Central memory CD4-positive, alpha-beta T cell (primary cell): ENCODE measurements around the gene GADD45G.

Experiments used
- DNase-seq: peaks from one replicate; pipeline ENCODE4 v3.0.0; 2022

Gene GADD45G

DNA sequence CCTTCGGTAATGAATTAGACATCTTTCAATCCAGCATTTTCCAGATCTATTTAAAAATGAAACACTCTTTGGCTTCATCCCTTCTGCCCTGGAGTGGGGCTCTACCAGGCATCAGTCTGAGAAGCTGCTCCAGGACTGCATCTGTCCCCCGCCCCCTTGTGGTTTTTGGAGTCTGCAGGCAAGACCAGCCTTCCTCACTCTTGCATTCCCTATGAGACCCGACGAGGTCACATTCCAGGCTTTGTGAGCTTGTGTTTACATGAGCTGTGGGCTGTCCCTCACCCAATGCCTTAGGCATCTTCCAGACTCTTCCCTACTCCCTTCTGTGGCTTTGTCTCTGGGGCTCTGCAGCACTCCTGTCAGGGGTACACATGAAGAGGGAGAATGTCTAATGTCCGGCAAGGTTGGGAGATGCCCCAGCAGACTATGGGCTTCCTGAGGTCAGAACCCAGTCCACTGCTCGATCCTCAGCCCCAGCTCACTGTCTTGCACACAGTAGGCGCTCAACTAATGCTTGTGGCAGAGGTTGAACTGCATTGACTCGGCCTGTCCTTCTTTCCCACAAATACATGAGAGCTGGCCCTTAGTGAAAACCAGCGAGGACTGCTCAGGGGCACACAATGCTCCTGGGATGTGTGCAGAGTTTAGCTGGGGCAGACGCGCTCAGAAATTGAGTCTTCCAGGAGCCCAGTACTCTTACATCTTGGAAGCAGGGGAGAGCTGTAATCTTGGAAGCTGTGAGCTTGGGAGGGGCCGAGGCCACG, 11.7 kb upstream of the GADD45G start:
- DNase-seq = no peak

- peak; percentile 44 for DNase-seq
These were observed 10.9 kb upstream of the GADD45G start for GRCh38 chr9:89593727-89594427.

DNA sequence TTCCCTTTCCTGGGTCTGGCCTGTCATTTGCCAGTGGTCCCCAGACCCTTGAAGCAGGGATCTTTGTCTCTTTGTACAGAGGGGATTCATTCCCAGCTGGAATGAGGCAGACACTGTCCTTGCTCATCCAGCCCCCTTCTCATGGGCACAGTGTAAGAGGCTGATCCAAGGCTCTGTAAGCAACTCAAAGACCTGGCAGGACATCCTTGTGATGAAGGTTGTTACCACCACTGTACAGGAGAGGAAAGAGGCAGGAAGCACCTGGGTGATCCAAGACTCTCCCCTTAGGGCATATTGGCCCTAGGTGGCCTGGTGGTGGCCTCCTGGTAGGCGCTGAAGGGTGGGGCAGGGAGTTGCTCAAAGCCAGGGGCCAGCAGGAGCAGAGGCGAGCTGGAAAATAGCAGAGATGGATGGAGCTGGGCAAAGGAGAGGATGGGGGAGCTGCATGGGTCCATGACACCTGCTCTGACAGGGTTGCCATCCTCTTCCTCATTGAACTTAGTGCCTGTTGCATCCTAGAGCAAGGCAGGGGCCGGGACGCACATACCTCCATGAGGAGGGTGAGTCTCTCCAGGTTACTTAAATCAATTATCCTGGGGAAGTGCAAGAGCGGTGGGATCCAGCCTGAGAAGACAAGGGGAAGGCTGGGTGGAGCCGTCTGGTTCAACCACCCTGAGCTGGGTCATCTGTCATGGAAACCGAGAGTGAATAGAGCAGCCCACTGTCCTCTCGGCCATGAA, 9.8 kb upstream of the GADD45G start:
- DNase-seq = no peak

DNA sequence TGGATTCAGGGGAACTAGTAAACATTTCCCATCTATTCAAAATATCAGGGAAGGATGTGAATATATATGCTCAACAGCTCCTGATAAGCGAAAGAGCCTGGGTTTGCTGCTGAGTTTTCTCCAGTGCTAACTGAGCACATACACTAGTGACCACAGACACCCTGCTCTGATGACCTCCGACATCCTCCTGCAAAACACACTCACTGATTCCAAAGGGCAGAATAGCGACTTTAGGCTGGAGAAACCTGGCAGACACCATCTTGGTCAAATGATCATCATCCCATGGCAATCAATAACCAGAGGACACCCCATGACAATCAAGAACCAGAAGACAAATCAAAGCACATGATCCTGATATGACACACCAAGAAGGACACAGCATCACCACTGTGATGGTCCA, 9.2 kb upstream of the GADD45G start:
- DNase-seq = no peak

DNA sequence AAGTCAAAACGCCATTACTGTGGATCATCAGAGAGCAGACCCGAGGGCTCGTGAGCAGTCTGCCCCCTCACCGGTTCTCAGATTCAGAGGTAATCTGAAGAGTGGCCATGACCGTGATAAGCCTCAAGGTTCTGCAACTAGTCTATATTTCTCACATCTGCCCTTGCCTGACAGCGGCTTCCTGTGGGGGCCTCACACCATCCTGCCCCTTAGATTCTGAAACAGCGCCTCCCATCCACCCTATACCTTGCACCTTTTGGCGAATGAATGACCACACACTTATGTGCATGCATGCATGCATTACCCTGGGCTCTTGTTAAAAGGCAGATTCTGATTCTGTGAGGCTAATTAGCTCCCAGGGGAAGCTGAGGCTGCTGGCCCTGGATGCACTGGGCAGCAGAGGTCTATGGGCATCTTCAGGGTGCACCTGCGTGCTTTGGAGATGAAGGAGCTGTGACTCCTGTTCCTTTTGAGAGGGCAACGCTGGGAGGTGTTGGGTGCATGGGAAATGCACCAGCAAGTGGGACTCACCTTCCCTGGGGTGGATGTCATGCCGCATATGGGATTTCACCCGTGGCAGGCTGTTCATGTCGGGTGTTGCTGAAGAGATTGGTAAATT, 7.8 kb upstream of the GADD45G start:
- DNase-seq = no peak

GRCh38 chr9:89597711-89598362, 7.0 kb upstream of the GADD45G start:
- peak; percentile 48 for DNase-seq

GRCh38 chr9:89598363-89598713, 6.5 kb upstream of the GADD45G start:
- DNase-seq = no peak

- DNase-seq = no peak
These were observed 5.9 kb upstream of the GADD45G start for GRCh38 chr9:89598926-89599325.

DNA sequence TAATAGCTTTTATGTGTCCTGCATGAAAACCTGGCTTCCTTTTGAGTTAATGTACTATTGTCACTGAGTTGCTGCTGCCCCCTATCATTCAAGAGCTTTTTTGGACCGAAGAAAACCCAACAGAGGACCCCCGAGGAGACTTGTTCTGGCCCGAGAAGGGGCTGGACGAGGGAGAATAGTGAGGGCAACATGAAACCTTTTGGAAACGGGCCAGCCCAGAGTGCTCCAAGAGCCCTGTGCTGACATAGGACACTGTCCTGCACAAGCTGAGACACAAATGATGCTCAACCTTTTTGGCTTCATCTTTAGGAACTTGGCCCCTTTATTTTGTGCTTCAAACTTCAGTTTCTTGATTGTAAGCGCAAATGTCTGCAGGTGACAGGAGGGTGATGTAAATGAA, 4.0 kb upstream of the GADD45G start:
- no peak for DNase-seq

GRCh38 chr9:89601306-89601705, 3.5 kb upstream of the GADD45G start:
- no peak for DNase-seq

DNA sequence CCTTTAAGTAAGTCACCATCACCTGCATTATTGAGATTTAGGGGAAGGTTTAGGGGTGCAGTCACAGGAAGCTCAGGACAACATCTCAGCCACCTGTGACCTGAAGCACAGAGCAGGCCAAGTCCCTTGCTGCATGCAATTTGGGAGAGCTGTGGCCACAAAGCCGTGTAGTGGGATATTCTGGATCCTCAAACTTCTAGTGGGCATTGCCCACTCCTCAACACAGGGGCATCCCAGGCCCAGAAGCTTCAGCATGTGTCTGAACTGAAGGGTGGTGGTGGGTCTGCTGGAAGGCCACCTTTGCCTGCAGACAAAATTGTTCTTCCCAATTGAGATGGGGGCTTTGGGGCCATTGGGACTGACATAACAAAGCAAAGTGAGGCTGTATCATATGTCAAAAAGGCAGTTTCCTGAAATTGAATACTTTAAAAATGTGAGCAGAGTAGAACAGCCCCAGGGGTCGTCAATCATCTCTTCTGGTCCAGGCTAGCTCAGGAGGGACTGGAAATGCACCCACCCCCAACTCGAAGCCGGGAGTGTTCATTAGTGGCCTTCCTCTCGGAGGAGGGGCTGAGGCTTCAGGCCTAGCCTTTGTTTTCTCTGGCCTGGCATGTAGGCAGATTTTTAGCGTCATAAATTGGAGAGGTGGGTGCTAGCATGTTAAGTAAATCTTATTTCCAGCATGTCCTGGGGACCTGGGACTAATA, 2.8 kb upstream of the GADD45G start:
- DNase-seq = no peak

- peak; percentile 83 for DNase-seq
These were observed 1.6 kb upstream of the GADD45G start for GRCh38 chr9:89602978-89603766.

DNA sequence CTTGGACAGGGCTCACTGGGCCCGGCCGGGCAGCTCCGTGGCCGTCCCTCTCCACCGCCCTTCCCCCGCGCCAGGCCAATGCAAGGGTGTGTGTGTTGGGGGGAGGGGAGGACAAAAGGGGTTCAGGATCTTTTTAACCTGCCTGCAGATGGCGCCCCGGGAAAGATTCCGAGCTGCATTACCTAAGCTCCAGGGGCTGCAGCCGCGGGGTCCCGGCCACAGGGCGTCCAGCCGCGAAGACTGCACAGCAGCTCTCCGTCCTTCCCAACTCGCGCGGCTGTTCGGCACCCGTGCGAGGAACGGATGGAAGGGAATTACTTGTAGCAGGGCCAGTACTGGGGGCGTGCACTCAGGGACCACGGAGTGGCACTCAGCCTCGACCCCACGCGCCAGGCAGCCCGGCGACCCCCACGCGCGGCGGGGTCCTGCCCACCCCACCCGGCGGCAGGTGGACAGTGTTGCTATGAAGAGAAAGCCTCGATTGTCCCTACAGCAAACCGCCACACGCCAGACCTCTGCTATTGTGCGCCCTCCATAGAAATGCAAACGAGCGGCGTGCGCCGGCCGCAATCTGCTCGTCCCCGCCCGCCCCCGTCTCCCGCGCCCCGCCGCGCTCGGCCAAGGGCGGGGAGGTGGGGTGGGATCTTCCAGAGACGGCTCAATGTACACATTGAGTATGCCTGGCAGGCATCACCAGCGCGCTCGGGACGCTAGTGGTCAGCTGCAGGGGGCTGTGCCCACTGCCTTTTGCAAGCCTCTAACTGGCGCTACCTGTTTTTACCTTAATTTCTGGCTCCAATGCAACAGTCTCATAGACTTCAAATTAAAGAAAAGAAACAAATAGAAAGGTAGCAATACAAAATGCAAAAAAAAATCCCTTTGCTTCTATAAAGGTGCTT, 796 bp upstream of the GADD45G start:
- DNase-seq = peak; percentile 36

DNA sequence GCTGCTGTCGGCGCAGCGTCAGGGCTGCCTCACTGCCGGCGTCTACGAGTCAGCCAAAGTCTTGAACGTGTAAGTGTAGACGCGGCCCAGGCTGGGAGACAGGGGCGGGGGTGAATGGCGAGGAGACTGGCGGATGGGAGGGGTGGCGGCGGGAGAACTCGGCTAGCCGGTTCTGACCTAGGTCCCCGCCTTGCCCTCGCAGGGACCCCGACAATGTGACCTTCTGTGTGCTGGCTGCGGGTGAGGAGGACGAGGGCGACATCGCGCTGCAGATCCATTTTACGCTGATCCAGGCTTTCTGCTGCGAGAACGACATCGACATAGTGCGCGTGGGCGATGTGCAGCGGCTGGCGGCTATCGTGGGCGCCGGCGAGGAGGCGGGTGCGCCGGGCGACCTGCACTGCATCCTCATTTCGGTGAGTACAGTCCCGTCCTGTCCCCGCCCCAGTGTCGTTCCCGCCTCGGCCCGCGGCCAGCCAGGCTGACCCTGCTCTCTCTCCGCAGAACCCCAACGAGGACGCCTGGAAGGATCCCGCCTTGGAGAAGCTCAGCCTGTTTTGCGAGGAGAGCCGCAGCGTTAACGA, 745 bp downstream of the GADD45G start:
- peak; percentile 49 for DNase-seq

- DNase-seq = peak; percentile 20
These were observed 1.3 kb downstream of the GADD45G start for GRCh38 chr9:89606049-89606623.

GRCh38 chr9:89606624-89607311, 2.0 kb downstream of the GADD45G start:
- peak; percentile 3 for DNase-seq

GRCh38 chr9:89608641-89609335, 4.0 kb downstream of the GADD45G start:
- no peak for DNase-seq

- DNase-seq = no peak
These were observed 4.7 kb downstream of the GADD45G start for GRCh38 chr9:89609426-89610006.
